ENCODE data around the gene TSACC.
A peak's percentile ranks its signal among the peaks of the same experiment; 100 is the strongest.
"Not testable (repeated sequence)": the region's sequence is repeated elsewhere in the genome, so short reads cannot be mapped to it uniquely, and the experiment has no call there.

The TSACC gene

DNA sequence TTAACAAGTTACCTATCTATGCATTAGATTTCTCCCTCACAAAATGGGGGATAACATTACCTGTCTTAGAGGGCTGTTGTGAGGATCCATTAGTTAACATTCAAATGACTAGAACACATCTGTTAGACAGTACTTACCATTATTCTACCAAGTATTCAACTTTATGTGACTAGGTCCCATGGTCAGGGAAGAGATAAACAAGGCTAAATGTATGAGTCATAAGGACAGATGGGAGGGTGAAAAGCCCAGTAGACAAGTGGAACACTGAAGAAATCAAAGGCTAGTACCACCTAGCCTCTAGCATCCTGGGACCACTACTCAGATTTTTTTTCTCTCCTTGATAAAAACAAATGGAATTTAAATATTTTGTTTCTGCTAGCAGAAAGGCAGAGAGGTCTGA lies 30.2 kb upstream of the TSACC start:
- H3K27me3 ChIP-seq (ENCODE audit: control insufficient read depth, insufficient read depth, low read length), result no peaks in the 10 kb centered on the region
- no peaks in the 10 kb centered on the region for H3K79me2 ChIP-seq
- H3K9ac ChIP-seq, result no peak overlapping the region
- H3K9me3 ChIP-seq (ENCODE audit: control insufficient read depth, low read length), result no peaks in the 10 kb centered on the region
- no peak overlapping the region for H3K4me2 ChIP-seq (ENCODE audit: low read length)
- H2AFZ ChIP-seq, result no peak overlapping the region
- TF ChIP-seq, protein P1, sequence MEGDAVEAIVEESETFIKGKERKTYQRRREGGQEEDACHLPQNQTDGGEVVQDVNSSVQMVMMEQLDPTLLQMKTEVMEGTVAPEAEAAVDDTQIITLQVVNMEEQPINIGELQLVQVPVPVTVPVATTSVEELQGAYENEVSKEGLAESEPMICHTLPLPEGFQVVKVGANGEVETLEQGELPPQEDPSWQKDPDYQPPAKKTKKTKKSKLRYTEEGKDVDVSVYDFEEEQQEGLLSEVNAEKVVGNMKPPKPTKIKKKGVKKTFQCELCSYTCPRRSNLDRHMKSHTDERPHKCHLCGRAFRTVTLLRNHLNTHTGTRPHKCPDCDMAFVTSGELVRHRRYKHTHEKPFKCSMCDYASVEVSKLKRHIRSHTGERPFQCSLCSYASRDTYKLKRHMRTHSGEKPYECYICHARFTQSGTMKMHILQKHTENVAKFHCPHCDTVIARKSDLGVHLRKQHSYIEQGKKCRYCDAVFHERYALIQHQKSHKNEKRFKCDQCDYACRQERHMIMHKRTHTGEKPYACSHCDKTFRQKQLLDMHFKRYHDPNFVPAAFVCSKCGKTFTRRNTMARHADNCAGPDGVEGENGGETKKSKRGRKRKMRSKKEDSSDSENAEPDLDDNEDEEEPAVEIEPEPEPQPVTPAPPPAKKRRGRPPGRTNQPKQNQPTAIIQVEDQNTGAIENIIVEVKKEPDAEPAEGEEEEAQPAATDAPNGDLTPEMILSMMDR (IDR thresholded peaks at IDR 0.05), result no peak
- no peak overlapping the region for H3K4me3 ChIP-seq (ENCODE audit: low read depth, low read length)
- no peaks in the 10 kb centered on the region for H3K4me1 ChIP-seq
- no peak overlapping the region for H3K27ac ChIP-seq
- no peaks in the 10 kb centered on the region for H3K36me3 ChIP-seq (ENCODE audit: control insufficient read depth, insufficient read depth, low read length)

DNA sequence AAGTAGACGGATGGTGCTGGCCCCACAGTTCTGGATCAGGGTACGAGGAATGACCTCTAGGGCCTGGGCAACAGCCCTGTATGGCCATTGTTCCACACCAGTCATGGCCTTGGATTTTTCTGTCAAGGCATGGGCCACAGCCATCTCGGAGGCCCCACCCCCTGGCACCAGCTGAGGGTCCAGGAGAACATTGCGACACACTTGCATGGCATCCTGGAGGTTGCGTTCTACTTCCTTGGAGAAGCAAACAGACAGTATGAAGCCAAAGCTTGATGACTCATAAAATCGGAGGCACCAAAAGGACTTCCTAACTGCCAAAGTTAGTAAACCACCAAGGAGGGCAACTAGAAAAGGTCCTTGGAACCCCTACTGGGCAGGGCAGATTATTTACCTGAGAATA lies 27.4 kb upstream of the TSACC start:
- Histone ChIP-seq H3K4me1 (no peaks in the 10 kb centered on the region), H3K36me3 (ENCODE audit: control insufficient read depth, insufficient read depth, low read length) (no peaks in the 10 kb centered on the region), H3K4me3 (ENCODE audit: low read depth, low read length) (no peak overlapping the region), H3K27me3 (ENCODE audit: control insufficient read depth, insufficient read depth, low read length) (no peaks in the 10 kb centered on the region), H3K4me2 (ENCODE audit: low read length) (no peak overlapping the region), H3K9ac (no peak overlapping the region), H3K27ac (no peak overlapping the region), H3K79me2 (no peaks in the 10 kb centered on the region), H3K9me3 (ENCODE audit: control insufficient read depth, low read length) (no peaks in the 10 kb centered on the region), H2AFZ (no peak overlapping the region)
- TF ChIP-seq, protein P1 (IDR thresholded peaks at IDR 0.05), result no peak

DNA sequence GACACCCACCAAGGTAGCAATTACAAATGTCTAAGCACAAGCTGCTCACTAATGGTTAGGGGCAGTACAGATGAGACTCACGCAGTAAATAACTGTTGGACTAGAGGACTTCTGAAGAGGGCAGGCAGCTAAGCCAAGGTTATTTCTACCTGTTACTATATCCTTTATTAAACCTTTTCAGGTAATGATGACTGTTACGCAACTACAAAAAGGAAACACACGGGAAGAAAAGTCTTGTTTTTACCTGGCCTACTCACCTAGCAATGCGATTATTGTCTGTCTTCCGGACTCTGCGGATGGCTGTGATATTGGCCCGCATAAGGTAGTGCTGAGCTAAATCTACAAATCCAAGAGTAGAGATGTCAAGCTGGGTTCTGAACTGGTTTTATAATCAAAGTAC lies 21.4 kb upstream of the TSACC start:
- no peaks in the 10 kb centered on the region for H3K27me3 ChIP-seq (ENCODE audit: control insufficient read depth, insufficient read depth, low read length)
- no peak overlapping the region for H3K27ac ChIP-seq
- no peaks in the 10 kb centered on the region for H3K9me3 ChIP-seq (ENCODE audit: control insufficient read depth, low read length)
- no peak overlapping the region for H3K4me3 ChIP-seq (ENCODE audit: low read depth, low read length)
- TF ChIP-seq, protein P1 (IDR thresholded peaks at IDR 0.05), result no peak
- no peak overlapping the region for H3K4me2 ChIP-seq (ENCODE audit: low read length)
- no peaks in the 10 kb centered on the region for H3K4me1 ChIP-seq
- H2AFZ ChIP-seq, result no peak overlapping the region
- H3K79me2 ChIP-seq, result no peaks in the 10 kb centered on the region
- H3K9ac ChIP-seq, result no peak overlapping the region
- no peaks in the 10 kb centered on the region for H3K36me3 ChIP-seq (ENCODE audit: control insufficient read depth, insufficient read depth, low read length)

DNA sequence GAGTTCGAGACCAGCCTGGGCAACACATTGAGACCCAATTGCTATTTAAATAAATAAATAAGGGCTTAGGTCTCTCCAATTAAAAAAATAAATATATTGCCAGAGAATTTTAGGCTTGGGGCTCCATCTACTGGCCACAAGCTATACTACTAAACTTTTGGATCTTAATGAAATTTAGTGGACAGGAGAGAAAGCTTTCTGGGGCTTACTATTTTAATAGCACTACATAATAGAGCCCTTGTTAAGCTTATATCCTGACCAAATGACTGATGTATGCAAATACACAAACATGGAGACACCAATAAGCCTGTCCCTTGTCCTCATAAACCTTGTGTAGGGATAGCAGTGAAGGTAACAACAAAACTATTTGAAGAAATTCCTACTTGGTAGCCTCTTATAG lies 18.7 kb upstream of the TSACC start:
- no peaks in the 10 kb centered on the region for H3K79me2 ChIP-seq
- no peak overlapping the region for H3K27ac ChIP-seq
- H2AFZ ChIP-seq, result no peak overlapping the region
- H3K27me3 ChIP-seq (ENCODE audit: control insufficient read depth, insufficient read depth, low read length), result no peaks in the 10 kb centered on the region
- H3K9me3 ChIP-seq (ENCODE audit: control insufficient read depth, low read length), result no peaks in the 10 kb centered on the region
- H3K36me3 ChIP-seq (ENCODE audit: control insufficient read depth, insufficient read depth, low read length), result no peaks in the 10 kb centered on the region
- H3K4me2 ChIP-seq (ENCODE audit: low read length), result no peak overlapping the region
- H3K9ac ChIP-seq, result no peak overlapping the region
- TF ChIP-seq, protein P1 (IDR thresholded peaks at IDR 0.05), result peak; percentile 29
- no peak overlapping the region for H3K4me3 ChIP-seq (ENCODE audit: low read depth, low read length)
- H3K4me1 ChIP-seq, result no peaks in the 10 kb centered on the region

DNA sequence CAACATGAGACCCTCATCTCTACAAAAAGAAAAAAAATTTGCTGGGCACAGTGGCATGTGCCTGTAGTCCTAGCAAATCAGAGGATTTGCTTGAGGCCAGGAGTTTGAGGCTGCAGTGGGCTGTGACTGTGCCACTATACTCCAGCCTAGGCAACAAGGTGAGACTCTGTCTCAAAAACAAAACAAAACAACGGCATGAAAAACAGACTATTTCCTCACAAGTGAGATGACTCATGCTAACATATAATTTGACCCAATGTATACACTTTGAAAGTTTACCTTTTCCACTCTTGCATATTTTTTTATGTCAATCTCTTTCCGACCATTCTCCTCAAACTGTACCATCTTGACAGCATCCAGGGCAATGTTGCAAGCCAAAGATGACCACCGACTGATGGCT lies 17.8 kb upstream of the TSACC start:
- H3K79me2 ChIP-seq, result no peaks in the 10 kb centered on the region
- H3K9ac ChIP-seq, result no peak overlapping the region
- TF ChIP-seq, protein P1 (IDR thresholded peaks at IDR 0.05), result no peak
- H3K27ac ChIP-seq, result no peak overlapping the region
- no peaks in the 10 kb centered on the region for H3K36me3 ChIP-seq (ENCODE audit: control insufficient read depth, insufficient read depth, low read length)
- no peaks in the 10 kb centered on the region for H3K4me1 ChIP-seq
- no peak overlapping the region for H3K4me3 ChIP-seq (ENCODE audit: low read depth, low read length)
- H3K4me2 ChIP-seq (ENCODE audit: low read length), result no peak overlapping the region
- H3K9me3 ChIP-seq (ENCODE audit: control insufficient read depth, low read length), result no peaks in the 10 kb centered on the region
- no peak overlapping the region for H2AFZ ChIP-seq
- no peaks in the 10 kb centered on the region for H3K27me3 ChIP-seq (ENCODE audit: control insufficient read depth, insufficient read depth, low read length)

GRCh38 chr1:156323179-156323578 lies 15.1 kb upstream of the TSACC start:
- not testable (repeated sequence) for H3K27me3 ChIP-seq (ENCODE audit: control insufficient read depth, insufficient read depth, low read length); H3K4me1 ChIP-seq; H3K4me2 ChIP-seq (ENCODE audit: low read length); H3K9me3 ChIP-seq (ENCODE audit: control insufficient read depth, low read length); H3K9ac ChIP-seq; H3K36me3 ChIP-seq (ENCODE audit: control insufficient read depth, insufficient read depth, low read length); H3K79me2 ChIP-seq; H2AFZ ChIP-seq; H3K27ac ChIP-seq; H3K4me3 ChIP-seq (ENCODE audit: low read depth, low read length)

All from parathyroid adenoma (tissue), 2 donors.